ENCODE results near the gene IFT80. TPM values are rescaled to one million over a fixed set of nuclear protein-coding genes. Genes with fewer than 3 reads are reported as not detected.

The IFT80 gene
- total and polyA plus RNA-seq, 12 donors = 11.0 to 37.3 (median 22.1) TPM

- Histone ChIP-seq H3K27ac (no peak overlapping the region), H3K27me3 (no peaks in the 10 kb centered on the region), H3K4me1 (replicated peaks in 1 of 2) (no peaks in the 10 kb centered on the region), H3K9me3 (replicated peaks in 1 of 3) (no peaks in the 10 kb centered on the region), H3K4me3 (no peak overlapping the region), H3K36me3 (replicated peaks in 1 of 2) (no peaks in the 10 kb centered on the region)
- intact Hi-C loops (cut with DNase I) = no loop called here
- DNase-seq = no peak
- WGBS, 4 donors = 94 to 99% (median 98%) methylated on average over 5 of the region's 5 CpGs
- TF ChIP-seq POLR2A (IDR thresholded peaks at IDR 0.05) = no peak
- TF ChIP-seq, protein P1, sequence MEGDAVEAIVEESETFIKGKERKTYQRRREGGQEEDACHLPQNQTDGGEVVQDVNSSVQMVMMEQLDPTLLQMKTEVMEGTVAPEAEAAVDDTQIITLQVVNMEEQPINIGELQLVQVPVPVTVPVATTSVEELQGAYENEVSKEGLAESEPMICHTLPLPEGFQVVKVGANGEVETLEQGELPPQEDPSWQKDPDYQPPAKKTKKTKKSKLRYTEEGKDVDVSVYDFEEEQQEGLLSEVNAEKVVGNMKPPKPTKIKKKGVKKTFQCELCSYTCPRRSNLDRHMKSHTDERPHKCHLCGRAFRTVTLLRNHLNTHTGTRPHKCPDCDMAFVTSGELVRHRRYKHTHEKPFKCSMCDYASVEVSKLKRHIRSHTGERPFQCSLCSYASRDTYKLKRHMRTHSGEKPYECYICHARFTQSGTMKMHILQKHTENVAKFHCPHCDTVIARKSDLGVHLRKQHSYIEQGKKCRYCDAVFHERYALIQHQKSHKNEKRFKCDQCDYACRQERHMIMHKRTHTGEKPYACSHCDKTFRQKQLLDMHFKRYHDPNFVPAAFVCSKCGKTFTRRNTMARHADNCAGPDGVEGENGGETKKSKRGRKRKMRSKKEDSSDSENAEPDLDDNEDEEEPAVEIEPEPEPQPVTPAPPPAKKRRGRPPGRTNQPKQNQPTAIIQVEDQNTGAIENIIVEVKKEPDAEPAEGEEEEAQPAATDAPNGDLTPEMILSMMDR (IDR thresholded peaks at IDR 0.05) = no peak
Observed at GRCh38 chr3:160291290-160291908, 107.6 kb downstream of the IFT80 start.

DNA sequence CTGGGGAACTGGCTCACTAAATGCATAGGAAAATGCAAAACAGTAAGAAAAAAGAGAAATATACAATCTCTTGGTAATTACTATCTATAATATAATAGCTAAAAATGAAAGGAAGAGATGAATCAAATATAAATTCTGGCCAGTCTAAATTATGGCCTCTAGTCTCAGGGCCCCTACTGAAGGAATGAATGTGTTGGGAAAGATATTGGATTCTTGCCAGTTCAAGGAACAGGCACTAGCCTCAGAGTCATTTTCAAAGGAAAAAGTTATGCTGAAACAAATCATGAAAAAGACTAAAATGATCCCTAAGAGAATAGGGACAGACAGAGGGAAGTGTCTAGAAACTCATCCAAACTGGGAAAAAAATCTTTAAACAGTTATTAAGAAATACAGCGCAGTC lies 111.4 kb downstream of the IFT80 start:
- TF ChIP-seq POLR2A (IDR thresholded peaks at IDR 0.05) = no peak
- TF ChIP-seq, protein P1 (IDR thresholded peaks at IDR 0.05) = no peak
- Histone ChIP-seq H3K4me3 (no peak overlapping the region), H3K27me3 (no peaks in the 10 kb centered on the region), H3K27ac (no peak overlapping the region), H3K36me3 (replicated peaks in 1 of 2) (no peaks in the 10 kb centered on the region), H3K9me3 (replicated peaks in 1 of 3) (no peaks in the 10 kb centered on the region), H3K4me1 (replicated peaks in 1 of 2) (no peaks in the 10 kb centered on the region)
- 97 to 100% (median 98%) methylated on average over 1 of the region's 1 CpG for WGBS, 4 donors
- no peak for DNase-seq
- intact Hi-C loops (cut with DNase I) = no loop called here

GRCh38 chr3:160286231-160286630 lies 112.8 kb downstream of the IFT80 start:
- TF ChIP-seq, protein P1 (IDR thresholded peaks at IDR 0.05) = no peak
- no peak for TF ChIP-seq POLR2A (IDR thresholded peaks at IDR 0.05)
- H3K9me3 ChIP-seq (replicated peaks in 1 of 3) = no peaks in the 10 kb centered on the region
- H3K27ac ChIP-seq = no peak overlapping the region
- H3K4me3 ChIP-seq = no peak overlapping the region
- H3K36me3 ChIP-seq (replicated peaks in 1 of 2) = no peaks in the 10 kb centered on the region
- no peaks in the 10 kb centered on the region for H3K27me3 ChIP-seq
- no peak for DNase-seq
- intact Hi-C loops (cut with DNase I) = no loop called here
- no peaks in the 10 kb centered on the region for H3K4me1 ChIP-seq (replicated peaks in 1 of 2)
- 76 to 88% (median 81%) methylated on average over 1 of the region's 1 CpG for WGBS, 4 donors

DNA sequence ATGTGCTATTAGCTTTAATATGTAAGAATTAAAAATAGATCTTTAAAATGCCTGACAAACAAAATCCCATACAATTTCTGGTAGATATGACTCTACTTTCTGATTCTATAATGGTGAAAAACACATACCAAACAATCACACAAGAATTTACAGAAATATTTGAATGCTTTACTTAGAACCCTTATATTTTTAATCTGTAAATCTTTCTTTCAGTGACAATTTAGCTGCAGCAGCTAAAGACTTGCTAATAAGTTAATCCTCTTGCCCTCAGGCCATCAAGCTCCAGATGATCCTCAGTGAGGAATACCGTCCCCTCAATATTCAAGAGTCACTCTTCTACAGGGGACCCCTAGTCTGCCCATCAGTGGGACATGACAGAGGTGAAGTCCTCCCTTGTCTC lies 118.2 kb downstream of the IFT80 start:
- no peak for DNase-seq
- H3K27ac ChIP-seq = no peak overlapping the region
- no peak overlapping the region for H3K4me3 ChIP-seq
- intact Hi-C loops (cut with DNase I) = no loop called here
- no peak for TF ChIP-seq POLR2A (IDR thresholded peaks at IDR 0.05)
- no peaks in the 10 kb centered on the region for H3K9me3 ChIP-seq (replicated peaks in 1 of 3)
- peaks cover 0 to 6% of the 10 kb centered on the region in 2 donors for H3K4me1 ChIP-seq (replicated peaks in 1 of 2)
- WGBS, 4 donors = 88 to 100% (median 98%) methylated on average over 1 of the region's 1 CpG
- no peaks in the 10 kb centered on the region for H3K27me3 ChIP-seq
- no peaks in the 10 kb centered on the region for H3K36me3 ChIP-seq (replicated peaks in 1 of 2)

- Histone ChIP-seq H3K27me3 (no peaks in the 10 kb centered on the region), H3K27ac (no peak overlapping the region), H3K9me3 (replicated peaks in 1 of 3) (no peaks in the 10 kb centered on the region), H3K36me3 (replicated peaks in 1 of 2) (no peaks in the 10 kb centered on the region), H3K4me3 (no peak overlapping the region), H3K4me1 (replicated peaks in 1 of 2) (peaks cover 0 to 6% of the 10 kb centered on the region in 2 donors)
- TF ChIP-seq, protein P1 (IDR thresholded peaks at IDR 0.05) = no peak
- no peak for TF ChIP-seq POLR2A (IDR thresholded peaks at IDR 0.05)
- 48 to 73% (median 59%) methylated on average over 2 of the region's 2 CpGs for WGBS, 4 donors
- intact Hi-C loops (cut with DNase I) = no loop called here
- peak in 4 of 7 donors; percentile 8 to 38 (median 24) for DNase-seq
Observed at GRCh38 chr3:160279657-160280056, 119.4 kb downstream of the IFT80 start.

All from adrenal gland (tissue), 12 donors.